HepG2 (cell line): Measurements from ENCODE around the gene FXYD5. TPM values are rescaled to one million over a fixed set of nuclear protein-coding genes. Genes with fewer than 3 reads are reported as not detected.

Experiments used
- ATAC-seq: fragments of 200-7000 bp; cut with Tn5 transposase; 3 replicates; pipeline ENCODE4 v1.9.1; 2020; ENCODE audit warnings: mild to moderate bottlenecking, moderate library complexity
- BruUV-seq: library from RNA; stranded (reverse); fragments of 400-500 nt; replicated peaks from 2 replicates; lab custom pipeline; 2021; lab: Mats Ljungman, UMichigan
- CTCF ChIA-PET: fragments of 300-600 bp; formaldehyde crosslinking; extraction: SDS; loops from one replicate; lab custom pipeline; 2021; ENCODE audit warnings: low total read pairs, inconsistent platforms, low intra/inter-chr PET ratio; lab: Yijun Ruan, JAX
- POLR2A ChIA-PET: fragments of 350-600 bp; sonication (Branson Sonifier 250); formaldehyde crosslinking; loops from one replicate; lab custom pipeline; 2020; ENCODE audit warnings: antibody characterized with exemption, inconsistent platforms; lab: Yijun Ruan, JAX
- DNase-seq: peaks from one replicate; pipeline ENCODE4 v3.0.0-alpha.2; 2015; ENCODE audit warnings: low spot score
- FAIRE-seq: peaks from 3 replicates; lab custom pipeline; 2011; peaks lifted over from hg19 to GRCh38; lab: Jason Lieb, UNC
- H2AFZ ChIP-seq: one replicate; pipeline ENCODE4 v1.6.1; 2011; ENCODE audit warnings: low read length, inconsistent platforms
- H3K27ac ChIP-seq: fragments of 300-600 bp; 3 replicates; pipeline ENCODE4 v1.8.0; 2011; ENCODE audit warnings: mixed run types, mild to moderate bottlenecking, mixed read lengths, low read length, inconsistent platforms; ENCODE audit not compliant: insufficient read depth; ENCODE audit errors: extremely low read length
- H3K27me3 ChIP-seq, 2 experiments: fragments of 200-600 bp in 1 of 2; 2 replicates in 1 of 2; 3 replicates in 1 of 2; pipeline versions ENCODE4 v1.6.0 to v1.8.0; 2011; ENCODE audit warnings: low read length in 2 of 2, mild to moderate bottlenecking in 2 of 2, moderate library complexity in 2 of 2, inconsistent platforms in 1 of 2; ENCODE audit not compliant: insufficient read depth in 2 of 2, control insufficient read depth in 1 of 2
- H3K36me3 ChIP-seq, 2 experiments: fragments of 200-600 bp in 1 of 2; replicated peaks in 1 of 2; 2 replicates in 1 of 2; 3 replicates in 1 of 2; pipeline versions ENCODE4 v1.5.1 to v1.8.0; 2011; ENCODE audit warnings: low read length in 2 of 2, inconsistent platforms in 1 of 2; ENCODE audit not compliant: insufficient read depth in 2 of 2, control insufficient read depth in 1 of 2
- H3K4me1 ChIP-seq: 2 replicates; pipeline ENCODE4 v1.5.1; 2012; ENCODE audit warnings: low read length, inconsistent platforms; ENCODE audit not compliant: insufficient read depth
- H3K4me2 ChIP-seq: 2 replicates; pipeline ENCODE4 v1.6.0; 2011; ENCODE audit warnings: low read depth, low read length, inconsistent platforms
- H3K4me3 ChIP-seq, 3 experiments: fragments of 200-600 bp in 1 of 3; sonication (generic), shearing (Covaris generic) in 1 of 3; replicated peaks in 1 of 3; 2 replicates each; pipeline ENCODE4 v1.5.1; 2011 to 2016; ENCODE audit warnings: low read length in 3 of 3, inconsistent platforms in 2 of 3, low read depth in 2 of 3, mild to moderate bottlenecking in 2 of 3, control low read depth in 1 of 3, mixed read lengths in 1 of 3; ENCODE audit not compliant: insufficient read depth in 1 of 3
- H3K79me2 ChIP-seq: one replicate; pipeline ENCODE4 v1.6.1; 2011; ENCODE audit warnings: low read length, inconsistent platforms; ENCODE audit not compliant: insufficient read depth
- H3K9ac ChIP-seq: 2 replicates; pipeline ENCODE4 v1.6.0; 2011; ENCODE audit warnings: mild to moderate bottlenecking, low read depth, low read length, inconsistent platforms; ENCODE audit not compliant: insufficient read depth
- H3K9me3 ChIP-seq: 2 replicates; pipeline ENCODE4 v1.5.1; 2012; ENCODE audit warnings: mild to moderate bottlenecking, low read length
- H4K20me1 ChIP-seq: 2 replicates; pipeline ENCODE4 v1.6.0; 2011; ENCODE audit warnings: inconsistent platforms, mild to moderate bottlenecking, low read length, moderate library complexity; ENCODE audit not compliant: insufficient read depth
- ATF7 ChIP-seq, 2 experiments: fragments of 450-650 bp in 1 of 2; sonication (generic) in 1 of 2; formaldehyde crosslinking in 1 of 2; IDR thresholded peaks; 2 replicates each; pipeline versions ENCODE4 v1.4.0 to v1.6.1; 2016 to 2020; ENCODE audit warnings: antibody characterized with exemption in 1 of 2, mild to moderate bottlenecking in 1 of 2, missing genetic modification reagents in 1 of 2
- CREM ChIP-seq, 2 experiments: sonication (generic) in 1 of 2; formaldehyde crosslinking in 1 of 2; IDR thresholded peaks; 2 replicates each; pipeline versions ENCODE4 v1.4.0 to v1.6.1; 2016 to 2020; ENCODE audit warnings: antibody characterized with exemption in 1 of 2, mild to moderate bottlenecking in 1 of 2, missing genetic modification reagents in 1 of 2
- RORA ChIP-seq: sonication (generic); formaldehyde crosslinking; IDR thresholded peaks from 2 replicates; pipeline ENCODE4 v1.5.0; 2020; ENCODE audit warnings: mild to moderate bottlenecking, missing genetic modification reagents, moderate library complexity
- SOX5 ChIP-seq: IDR thresholded peaks from 2 replicates; pipeline ENCODE4 v1.6.1; 2016; ENCODE audit warnings: borderline replicate concordance
- TFDP1 ChIP-seq: IDR thresholded peaks from 2 replicates; pipeline ENCODE4 v1.6.1; 2016; ENCODE audit warnings: missing compliant biosample characterization, missing genetic modification reagents, borderline replicate concordance
- ZBTB34 ChIP-seq: sonication (generic); formaldehyde crosslinking; IDR thresholded peaks from 2 replicates; pipeline ENCODE4 v1.8.0; 2022; ENCODE audit warnings: mild to moderate bottlenecking, missing genetic modification reagents
- ZBTB38 ChIP-seq: sonication (generic); formaldehyde crosslinking; IDR thresholded peaks from 2 replicates; pipeline ENCODE4 v1.5.1; 2020; ENCODE audit warnings: mild to moderate bottlenecking, missing genetic modification reagents
- ZBTB7B ChIP-seq: sonication (generic); formaldehyde crosslinking; IDR thresholded peaks from 2 replicates; pipeline ENCODE4 v1.4.0; 2020; ENCODE audit warnings: missing genetic modification reagents
- ZNF12 ChIP-seq: sonication (generic); formaldehyde crosslinking; IDR thresholded peaks from 2 replicates; pipeline ENCODE4 v1.5.0; 2020; ENCODE audit warnings: missing genetic modification reagents
- ZSCAN29 ChIP-seq: sonication (generic); formaldehyde crosslinking; conservative IDR thresholded peaks from 2 replicates; pipeline ENCODE4 v1.4.0; 2020; ENCODE audit warnings: mild to moderate bottlenecking, missing genetic modification reagents
- WGBS: methylation state at CpG from one replicate; pipeline ENCODE4 v1.1.6; 2017; ENCODE audit warnings: low lambda C conversion rate; 5-methylcytosine and 5-hydroxymethylcytosine counted together
- in situ Hi-C: cut with HindIII; loops from 2 replicates; pipeline ENCODE4 v1.10.0; 2017; ENCODE audit warnings: low pct_unique_long_range_greater_than_20kb; ENCODE audit not compliant: extremely low pct_ligation_motif_present
- intact Hi-C: fragments of 100-400 bp; cut with micrococcal nuclease; formaldehyde crosslinking; loops from one replicate; pipeline ENCODE4 v1.10.0; 2022; ENCODE audit not compliant: unreplicated experiment
- polyA plus RNA-seq, 8 experiments: library from polyadenylated mRNA; depleted of rRNA in 3 of 8; stranded (reverse) in 7 of 8; unstranded in 1 of 8; fragments of >200 nt; fragmentation: Illumina TruSeq in 4 of 8; extraction: Trizol in 4 of 8; gene quantifications; 2 replicates each; pipeline versions ENCODE4 v1.2.1 to v1.2.3, GENCODE V29; 2011 to 2016; ENCODE audit warnings: low read depth in 4 of 8, missing spikeins in 1 of 8, mixed read lengths in 1 of 8; ENCODE audit not compliant: insufficient read depth in 1 of 8
- total RNA-seq, 5 experiments: library from RNA; depleted of rRNA; stranded (reverse); fragments of >200 nt; fragmentation: Illumina TruSeq; extraction: Trizol; gene quantifications; 2 replicates each; pipeline ENCODE4 v1.2.3, GENCODE V29; 2016; ENCODE audit warnings: low read depth in 1 of 5
- TF ChIP-seq, protein P1 (sequence below): sonication (generic); formaldehyde crosslinking; IDR thresholded peaks from 2 replicates; pipeline ENCODE4 v1.8.0; 2022; ENCODE audit warnings: missing genetic modification reagents, low read depth, mild to moderate bottlenecking, borderline replicate concordance
- TF ChIP-seq, protein P2 (sequence below): sonication (generic); formaldehyde crosslinking; IDR thresholded peaks from 2 replicates; pipeline ENCODE4 v1.4.0; 2020; ENCODE audit warnings: missing genetic modification reagents, mild to moderate bottlenecking, borderline replicate concordance

FXYD5 gene
- total and polyA plus RNA-seq, 2 of the 13 experiments (the other 11 are each of a cell fraction or from before 2014, with no cell fraction given) = 0.65 TPM; not detected in 1

GRCh38 chr19:35129724-35130274 is 24.7 kb upstream of the FXYD5 start (continued):
- TF ChIP-seq SOX5 (CRISPR knock-in tag) = peak; percentile 29; the same call in 1 of the 2 replicates
- peak; percentile 67; the same call in 1 of the 2 replicates for TF ChIP-seq ZBTB38 (CRISPR knock-in tag)
- TF ChIP-seq TFDP1 (CRISPR knock-in tag) = peak; percentile 67; the same call in 1 of the 2 replicates
- peak; percentile 95 for TF ChIP-seq ZSCAN29

- Histone ChIP-seq H2AFZ (no peak overlapping the region), H3K4me1 (peaks cover 89% of the 10 kb centered on the region), H3K27me3 (no peaks in the 10 kb centered on the region), H3K4me2 (peak overlapping the region; percentile 60), H3K79me2 (no peaks in the 10 kb centered on the region), H3K27ac (peak overlapping the region; percentile 72), H3K4me3 (peak overlapping the region in 1 of 3 experiments; percentile 25; a peak in 1 of 6 replicates), H3K9ac (no peak overlapping the region), H4K20me1 (no peaks in the 10 kb centered on the region), H3K36me3 (no peaks in the 10 kb centered on the region), H3K9me3 (no peaks in the 10 kb centered on the region)
- FAIRE-seq (peak; percentile 50), DNase-seq (peak; percentile 43), ATAC-seq (peak; percentile 87)
- in situ Hi-C loops (no loop called here), intact Hi-C loops (no loop called here)
- ChIA-PET CTCF (interaction anchor here (0.6 kb wide), 1 partner anchor 64 kb away, joined by 3 read pairs; no protein-coding TSS in a partner anchor), POLR2A (no interaction called here)
- BruUV-seq = no TSS peak
- WGBS = 48% methylated on average over 17 of the region's 31 CpGs
- TF ChIP-seq, protein P1, sequence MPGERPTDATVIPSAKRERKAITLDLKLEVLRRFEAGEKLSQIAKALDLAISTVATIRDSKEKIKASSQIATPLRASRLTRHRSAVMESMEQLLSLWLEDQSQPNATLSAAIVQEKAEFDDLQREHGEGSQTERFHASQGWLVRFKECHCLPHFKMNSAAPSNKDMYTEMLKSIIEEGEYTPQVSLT (CRISPR knock-in tag) = no peak
- TF ChIP-seq ZBTB34 (CRISPR knock-in tag) (peak; percentile 54; the same call in 1 of the 2 replicates), CREM (IDR thresholded peaks at IDR 0.05) (peak; percentile 38; the same call in 1 of the 2 replicates), CREM (CRISPR knock-in tag; IDR thresholded peaks at IDR 0.05) (no peak), ZNF12 (no peak), RORA (no peak), ZBTB7B (CRISPR knock-in tag) (peak; percentile 64; the same call in 1 of the 2 replicates), ATF7 (IDR thresholded peaks at IDR 0.05) (no peak), ATF7 (CRISPR knock-in tag; IDR thresholded peaks at IDR 0.05) (no peak)
- TF ChIP-seq, protein P2, sequence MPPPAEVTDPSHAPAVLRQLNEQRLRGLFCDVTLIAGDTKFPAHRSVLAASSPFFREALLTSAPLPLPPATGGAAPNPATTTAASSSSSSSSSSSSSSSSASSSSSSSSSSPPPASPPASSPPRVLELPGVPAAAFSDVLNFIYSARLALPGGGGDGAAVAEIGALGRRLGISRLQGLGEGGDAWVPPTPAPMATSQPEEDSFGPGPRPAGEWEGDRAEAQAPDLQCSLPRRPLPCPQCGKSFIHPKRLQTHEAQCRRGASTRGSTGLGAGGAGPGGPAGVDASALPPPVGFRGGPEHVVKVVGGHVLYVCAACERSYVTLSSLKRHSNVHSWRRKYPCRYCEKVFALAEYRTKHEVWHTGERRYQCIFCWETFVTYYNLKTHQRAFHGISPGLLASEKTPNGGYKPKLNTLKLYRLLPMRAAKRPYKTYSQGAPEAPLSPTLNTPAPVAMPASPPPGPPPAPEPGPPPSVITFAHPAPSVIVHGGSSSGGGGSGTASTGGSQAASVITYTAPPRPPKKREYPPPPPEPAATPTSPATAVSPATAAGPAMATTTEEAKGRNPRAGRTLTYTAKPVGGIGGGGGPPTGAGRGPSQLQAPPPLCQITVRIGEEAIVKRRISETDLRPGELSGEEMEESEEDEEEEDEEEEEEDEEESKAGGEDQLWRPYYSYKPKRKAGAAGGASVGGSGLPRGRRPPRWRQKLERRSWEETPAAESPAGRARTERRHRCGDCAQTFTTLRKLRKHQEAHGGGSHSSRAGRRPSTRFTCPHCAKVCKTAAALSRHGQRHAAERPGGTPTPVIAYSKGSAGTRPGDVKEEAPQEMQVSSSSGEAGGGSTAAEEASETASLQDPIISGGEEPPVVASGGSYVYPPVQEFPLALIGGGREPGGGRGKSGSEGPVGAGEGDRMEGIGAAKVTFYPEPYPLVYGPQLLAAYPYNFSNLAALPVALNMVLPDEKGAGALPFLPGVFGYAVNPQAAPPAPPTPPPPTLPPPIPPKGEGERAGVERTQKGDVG = no peak
Measured at GRCh38 chr19:35130761-35131720, 23.5 kb upstream of the FXYD5 start.
